AG04450 (cell line): Measurements from ENCODE around the gene AHRR. TPM values are rescaled to one million over a fixed set of nuclear protein-coding genes. Genes with fewer than 3 reads are reported as not detected.

ENCODE experiments used
- CTCF ChIA-PET: fragments of 300-600, 350-600 bp; formaldehyde crosslinking; extraction: SDS; loops from one replicate; lab custom pipeline; 2022; ENCODE audit warnings: antibody characterized with exemption, inconsistent platforms; lab: Charles Lee
- POLR2A ChIA-PET: fragments of 350-600 bp; formaldehyde crosslinking; extraction: SDS; loops from one replicate; lab custom pipeline; 2021; ENCODE audit warnings: antibody characterized with exemption, inconsistent platforms; lab: Yijun Ruan, JAX
- DNase-seq: peaks from one replicate; pipeline ENCODE4 v3.0.0-alpha.2; 2011; ENCODE audit warnings: low read depth, low spot score
- H3K27ac ChIP-seq: one replicate; pipeline ENCODE4 v1.5.1; 2012; ENCODE audit warnings: low read depth, low read length, control low read depth
- H3K27me3 ChIP-seq: one replicate; pipeline ENCODE4 v1.6.0; 2012; ENCODE audit warnings: low read length; ENCODE audit not compliant: control insufficient read depth, insufficient read depth
- H3K4me3 ChIP-seq: 2 replicates; pipeline ENCODE4 v1.5.1; 2011; ENCODE audit warnings: mild to moderate bottlenecking, low read depth, low read length, control low read depth
- H3K9me3 ChIP-seq: 2 replicates; pipeline ENCODE4 v1.5.1; 2012; ENCODE audit warnings: low read length; ENCODE audit not compliant: control insufficient read depth, insufficient read depth
- polyA plus RNA-seq: library from polyadenylated mRNA; depleted of rRNA; stranded (reverse); fragments of >200 nt; gene quantifications from 2 replicates; pipeline ENCODE4 v1.2.3, GENCODE V29; 2011
- TF ChIP-seq, protein P1 (sequence below): IDR thresholded peaks from 2 replicates; pipeline ENCODE4 v1.5.1; 2011; ENCODE audit warnings: low read depth, low read length, control low read depth, inconsistent platforms

Gene AHRR
- polyA plus RNA-seq, 1 experiment: 22.3 TPM

DNA sequence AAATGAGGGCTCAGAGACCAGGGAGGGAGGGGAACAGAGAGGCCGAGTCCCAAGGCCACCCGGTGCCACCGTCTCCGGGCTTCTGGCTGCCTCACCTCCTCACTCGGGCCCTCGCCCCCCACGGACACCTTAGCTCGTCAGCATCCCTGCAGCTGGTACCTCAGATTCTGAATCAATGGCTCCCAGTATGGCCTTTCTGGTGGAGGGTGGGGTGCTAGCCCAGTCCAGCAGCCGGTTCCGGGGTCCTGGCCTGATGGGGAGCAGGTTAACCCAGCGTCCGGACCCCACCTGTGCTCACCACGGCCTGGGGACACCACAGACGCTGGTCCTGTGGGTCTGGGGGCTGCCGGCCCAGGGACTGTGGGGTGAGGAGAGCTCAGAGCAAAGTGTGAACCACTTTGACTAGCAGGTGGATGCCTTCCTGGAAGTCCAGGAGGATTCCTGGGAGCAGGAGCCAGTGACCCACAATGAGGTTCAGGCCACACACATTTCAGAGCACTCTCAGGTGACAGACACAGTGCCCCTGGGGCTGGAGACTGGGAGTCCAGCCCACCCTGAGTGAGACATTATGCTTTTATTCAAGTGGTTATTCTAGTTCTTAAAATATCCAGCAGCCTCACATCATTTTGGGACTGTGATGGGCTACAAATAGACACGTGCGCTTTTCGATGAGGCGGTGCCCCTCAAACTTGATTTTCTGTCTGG, 53.3 kb downstream of the AHRR start:
- CTCF ChIA-PET: no interaction called here
- Histone ChIP-seq H3K4me3 (no peak overlapping the region), H3K9me3 (no peaks in the 10 kb centered on the region; the same call in 1 of the 2 replicates), H3K27ac (peak overlapping the region; percentile 61), H3K27me3 (no peaks in the 10 kb centered on the region)
- TF ChIP-seq, protein P1, sequence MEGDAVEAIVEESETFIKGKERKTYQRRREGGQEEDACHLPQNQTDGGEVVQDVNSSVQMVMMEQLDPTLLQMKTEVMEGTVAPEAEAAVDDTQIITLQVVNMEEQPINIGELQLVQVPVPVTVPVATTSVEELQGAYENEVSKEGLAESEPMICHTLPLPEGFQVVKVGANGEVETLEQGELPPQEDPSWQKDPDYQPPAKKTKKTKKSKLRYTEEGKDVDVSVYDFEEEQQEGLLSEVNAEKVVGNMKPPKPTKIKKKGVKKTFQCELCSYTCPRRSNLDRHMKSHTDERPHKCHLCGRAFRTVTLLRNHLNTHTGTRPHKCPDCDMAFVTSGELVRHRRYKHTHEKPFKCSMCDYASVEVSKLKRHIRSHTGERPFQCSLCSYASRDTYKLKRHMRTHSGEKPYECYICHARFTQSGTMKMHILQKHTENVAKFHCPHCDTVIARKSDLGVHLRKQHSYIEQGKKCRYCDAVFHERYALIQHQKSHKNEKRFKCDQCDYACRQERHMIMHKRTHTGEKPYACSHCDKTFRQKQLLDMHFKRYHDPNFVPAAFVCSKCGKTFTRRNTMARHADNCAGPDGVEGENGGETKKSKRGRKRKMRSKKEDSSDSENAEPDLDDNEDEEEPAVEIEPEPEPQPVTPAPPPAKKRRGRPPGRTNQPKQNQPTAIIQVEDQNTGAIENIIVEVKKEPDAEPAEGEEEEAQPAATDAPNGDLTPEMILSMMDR: no peak
- DNase-seq: no peak
- POLR2A ChIA-PET: interaction anchor here (0.8 kb wide), 1 partner anchor 25 kb away, joined by 3 read pairs; no protein-coding TSS in a partner anchor

GRCh38 chr5:375336-375920, 53.9 kb downstream of the AHRR start:
- H3K27me3 ChIP-seq: no peaks in the 10 kb centered on the region
- TF ChIP-seq, protein P1: no peak
- POLR2A ChIA-PET: no interaction called here
- H3K27ac ChIP-seq: peak overlapping the region; percentile 61
- no peaks in the 10 kb centered on the region; the same call in 1 of the 2 replicates for H3K9me3 ChIP-seq
- CTCF ChIA-PET: no interaction called here
- DNase-seq: no peak
- no peak overlapping the region for H3K4me3 ChIP-seq

GRCh38 chr5:375921-376798, 54.6 kb downstream of the AHRR start:
- Histone ChIP-seq H3K4me3 (no peak overlapping the region), H3K27ac (no peak overlapping the region), H3K27me3 (no peaks in the 10 kb centered on the region), H3K9me3 (peaks cover 4% of the 10 kb centered on the region)
- TF ChIP-seq, protein P1: no peak
- ChIA-PET POLR2A (no interaction called here), CTCF (no interaction called here)
- no peak for DNase-seq

DNA sequence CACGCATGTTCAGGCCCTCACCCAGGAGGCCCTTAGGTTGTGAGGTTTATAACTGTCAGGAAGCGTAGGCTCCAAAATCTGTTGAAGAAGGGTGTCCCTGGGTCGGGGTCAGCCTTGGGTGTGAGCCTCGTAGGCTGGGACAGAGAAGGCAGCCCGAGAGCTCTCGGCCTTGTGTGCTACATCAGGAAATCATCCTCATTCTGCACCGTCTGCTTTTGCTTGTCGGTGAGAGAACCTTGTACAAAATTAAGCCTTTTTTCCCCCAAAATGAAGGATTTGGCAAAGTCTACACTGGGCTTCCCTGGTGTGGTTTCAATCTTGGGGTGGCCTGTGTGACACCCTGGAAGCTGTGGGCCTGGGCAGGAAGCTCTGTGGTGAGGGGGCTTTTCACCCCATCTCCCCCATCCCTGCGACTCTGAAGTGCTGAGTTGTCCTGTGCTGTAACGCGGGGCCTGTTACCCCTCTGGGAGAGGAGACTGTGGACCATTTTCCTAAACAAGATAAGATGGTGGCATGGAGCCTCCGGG, 55.3 kb downstream of the AHRR start:
- CTCF ChIA-PET: no interaction called here

More for the DNA sequence above, 55.3 kb downstream of the AHRR start:
- POLR2A ChIA-PET: no interaction called here
- H3K27me3 ChIP-seq: no peaks in the 10 kb centered on the region
- H3K27ac ChIP-seq: peak overlapping the region; percentile 83
- no peak overlapping the region for H3K4me3 ChIP-seq
- peaks cover 6% of the 10 kb centered on the region for H3K9me3 ChIP-seq
- TF ChIP-seq, protein P1: no peak
- no peak for DNase-seq
